HG02938 (cell line): ENCODE data around the gene SELENOM.

Experiments used
- ATAC-seq: cut with Tn5 transposase; IDR thresholded peaks from one replicate; pipeline ENCODE4 v1.9.1; 2021; ENCODE audit warnings: mild to moderate bottlenecking, moderate library complexity; ENCODE audit not compliant: unreplicated experiment

The SELENOM gene, protein sequence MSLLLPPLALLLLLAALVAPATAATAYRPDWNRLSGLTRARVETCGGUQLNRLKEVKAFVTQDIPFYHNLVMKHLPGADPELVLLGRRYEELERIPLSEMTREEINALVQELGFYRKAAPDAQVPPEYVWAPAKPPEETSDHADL

DNA sequence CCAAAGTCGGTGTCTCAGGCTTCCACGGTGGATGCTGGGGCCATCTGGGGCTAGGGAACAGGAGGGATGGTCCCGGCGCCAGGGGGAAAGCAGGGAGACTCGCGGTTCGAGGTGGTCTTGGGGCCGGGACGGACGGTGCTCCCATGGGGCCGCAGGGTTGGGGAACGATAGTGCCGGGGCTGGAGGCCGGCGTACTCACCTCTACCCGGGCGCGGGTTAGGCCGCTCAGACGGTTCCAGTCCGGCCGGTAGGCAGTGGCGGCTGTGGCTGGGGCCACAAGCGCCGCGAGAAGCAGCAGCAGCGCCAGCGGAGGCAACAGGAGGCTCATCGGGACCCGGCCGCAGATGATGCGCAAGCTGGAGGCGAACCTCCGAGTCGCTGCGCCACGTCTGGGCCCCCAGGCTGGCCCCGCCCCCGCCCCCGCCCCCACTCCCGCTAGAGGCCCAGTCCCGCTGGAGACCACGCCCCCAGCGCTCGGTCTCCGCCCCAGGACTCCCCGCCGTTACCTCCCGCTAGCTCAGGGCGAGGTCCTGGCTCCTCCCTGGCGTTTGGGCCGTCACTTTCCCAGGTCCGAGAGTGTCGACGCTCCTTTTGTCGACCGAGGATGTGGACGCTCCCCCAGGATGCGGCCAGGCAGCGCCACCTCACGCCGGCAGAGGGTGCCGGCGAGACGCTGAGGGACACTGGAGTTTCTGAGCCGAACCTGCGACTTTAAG is at the start of gene SELENOM:
Gene SELENOM (minus strand): TSS at position 391 of the 716 bp plus-strand sequence. CDS start 63 bp downstream, at position 328.
- peak; percentile 76 for ATAC-seq

DNA sequence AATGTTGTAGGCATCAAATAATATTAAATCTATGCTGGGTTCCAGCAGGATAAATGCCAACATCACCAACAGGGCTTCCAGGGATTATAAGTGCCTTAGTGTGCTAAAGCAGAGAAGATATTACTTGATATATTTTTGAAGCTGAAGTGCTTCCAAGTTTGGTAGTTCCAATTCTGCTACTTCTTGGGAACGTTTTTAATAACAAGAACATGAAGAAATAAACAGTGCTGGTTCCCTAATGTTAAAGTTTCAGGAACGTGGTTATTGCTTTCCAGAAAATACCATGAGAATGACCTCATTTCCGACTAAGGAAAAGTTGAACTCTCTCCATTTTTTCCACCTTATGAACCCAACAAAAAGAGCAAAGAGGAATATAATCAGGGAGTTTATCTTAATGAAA is 48.1 kb upstream of the SELENOM start:
- ATAC-seq, result no peak

DNA sequence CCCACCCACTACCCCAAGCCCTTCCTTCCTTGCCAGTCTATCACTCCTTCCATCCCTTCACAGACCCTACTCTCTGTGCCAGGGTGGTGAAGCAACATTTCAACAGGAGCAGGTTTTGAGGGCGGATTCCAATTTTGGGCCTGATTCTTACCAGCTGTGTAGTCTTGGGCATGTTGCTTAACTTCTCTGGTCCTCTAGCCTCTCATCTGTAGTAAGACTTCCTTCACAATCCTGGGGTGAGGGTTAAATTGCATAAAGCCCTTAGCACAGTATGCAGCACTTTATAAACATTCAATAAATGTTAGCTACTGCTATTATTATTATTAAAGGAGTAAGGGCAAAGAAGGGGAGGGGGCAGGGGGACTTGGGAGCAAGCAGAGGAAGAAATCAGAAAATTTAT is 47.6 kb upstream of the SELENOM start:
- ATAC-seq, result no peak

DNA sequence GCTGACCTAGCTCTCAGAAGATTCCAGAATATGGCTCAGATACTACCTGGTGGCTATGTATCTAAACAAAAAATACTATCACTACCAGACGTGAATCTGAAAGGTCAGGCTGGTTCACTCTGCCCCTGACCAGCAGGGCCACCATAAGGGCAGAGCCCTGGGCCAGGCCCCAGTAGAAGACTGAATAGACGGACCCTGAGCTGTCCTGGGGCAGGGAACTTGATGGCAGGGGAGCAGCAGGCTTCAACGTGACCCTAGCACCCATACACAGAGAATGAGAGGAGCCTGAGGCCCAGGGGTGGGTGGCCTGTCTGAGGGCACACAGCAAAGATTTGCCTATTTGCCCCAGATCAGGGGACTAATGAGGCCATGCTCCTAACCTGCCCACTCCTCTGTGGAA is 46.0 kb upstream of the SELENOM start:
- no peak for ATAC-seq

DNA sequence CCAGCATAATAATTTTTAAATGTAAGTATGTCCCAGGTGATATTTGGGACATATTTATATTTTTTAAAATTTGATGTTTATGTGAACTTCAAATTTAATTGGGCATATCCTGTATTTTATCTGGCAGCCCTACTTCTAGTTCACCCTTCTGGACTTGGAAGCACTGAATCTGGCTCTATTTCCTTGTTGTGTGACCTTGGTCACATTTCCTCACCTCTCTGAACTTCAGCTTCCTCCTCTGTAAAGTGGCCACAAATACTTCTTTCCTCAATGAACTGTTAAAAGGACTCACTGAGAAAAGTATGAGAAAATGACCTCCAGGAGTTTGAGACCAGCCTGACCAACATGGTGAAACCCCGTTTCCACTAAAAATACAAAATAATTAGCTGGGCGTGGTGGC is 44.5 kb upstream of the SELENOM start:
- ATAC-seq, result no peak

DNA sequence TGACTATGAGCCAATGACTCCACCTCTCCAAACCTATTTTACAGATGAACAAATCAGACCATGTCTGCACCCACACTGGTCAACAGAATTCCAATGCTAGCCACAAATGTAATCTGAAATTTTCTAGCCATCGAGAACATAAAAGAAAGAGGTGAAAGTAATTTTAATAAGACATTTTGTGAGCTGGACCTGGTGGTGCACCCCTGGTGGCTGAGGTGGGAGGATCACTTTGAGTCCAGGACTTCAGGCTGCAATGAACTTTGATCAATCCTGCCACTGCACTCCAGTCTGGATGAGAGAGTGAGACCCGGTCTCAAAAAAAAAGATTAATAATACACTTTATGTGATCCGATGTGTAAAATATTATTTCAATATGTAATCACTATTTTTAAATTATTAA is 43.2 kb upstream of the SELENOM start:
- ATAC-seq, result no peak

DNA sequence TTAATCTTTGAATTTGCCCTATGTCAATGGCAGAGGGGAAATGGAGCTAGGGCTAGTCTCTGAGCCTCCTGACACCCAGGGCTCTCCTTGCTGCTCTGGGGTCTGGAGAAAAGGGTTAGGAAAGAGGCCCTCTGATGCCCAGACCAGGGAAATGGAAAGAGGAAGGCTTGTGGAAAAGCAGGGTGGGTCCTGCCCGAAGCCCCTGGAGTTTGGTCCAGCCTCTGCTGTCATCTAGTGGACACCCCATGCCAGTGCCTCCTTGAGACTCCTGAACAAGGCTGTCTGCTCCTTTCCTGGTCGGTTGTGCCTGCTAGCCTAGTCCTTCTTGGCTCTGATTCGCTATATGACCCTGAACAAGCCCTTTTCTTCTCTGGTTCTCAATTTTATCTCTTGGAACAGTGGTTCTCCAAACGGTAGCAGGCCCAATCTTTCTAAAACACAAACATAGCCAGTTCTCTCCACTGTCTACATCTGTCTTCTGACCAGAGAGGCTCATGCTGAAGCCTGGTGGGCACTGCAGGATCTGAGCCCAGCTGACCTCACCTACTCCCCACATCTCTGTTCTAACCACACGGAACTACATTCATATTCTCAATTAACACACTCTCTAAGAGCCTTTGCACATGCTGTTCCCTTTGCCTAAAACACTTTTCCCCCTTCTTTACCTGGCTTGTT is 41.7 kb upstream of the SELENOM start:
- ATAC-seq, result no peak

DNA sequence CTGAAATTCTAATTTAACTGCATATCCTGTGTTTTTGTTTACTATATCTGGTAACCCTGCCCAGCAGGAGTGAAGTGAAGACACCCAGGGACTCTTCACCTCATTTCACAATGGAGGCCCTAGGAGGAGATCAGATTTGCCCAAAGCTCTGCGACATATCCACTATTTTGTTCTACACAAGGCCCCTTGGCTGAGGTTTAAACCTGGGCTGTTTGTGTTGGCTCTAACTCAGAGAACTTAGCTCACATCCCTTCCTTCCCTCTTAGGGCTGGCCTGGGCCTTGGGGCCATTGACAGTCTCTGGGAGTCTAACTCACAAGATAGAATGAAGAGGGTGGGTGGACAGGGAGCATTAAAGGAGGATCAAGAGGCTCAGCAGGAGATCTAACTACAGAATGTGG is 41.1 kb upstream of the SELENOM start:
- ATAC-seq, result no peak

DNA sequence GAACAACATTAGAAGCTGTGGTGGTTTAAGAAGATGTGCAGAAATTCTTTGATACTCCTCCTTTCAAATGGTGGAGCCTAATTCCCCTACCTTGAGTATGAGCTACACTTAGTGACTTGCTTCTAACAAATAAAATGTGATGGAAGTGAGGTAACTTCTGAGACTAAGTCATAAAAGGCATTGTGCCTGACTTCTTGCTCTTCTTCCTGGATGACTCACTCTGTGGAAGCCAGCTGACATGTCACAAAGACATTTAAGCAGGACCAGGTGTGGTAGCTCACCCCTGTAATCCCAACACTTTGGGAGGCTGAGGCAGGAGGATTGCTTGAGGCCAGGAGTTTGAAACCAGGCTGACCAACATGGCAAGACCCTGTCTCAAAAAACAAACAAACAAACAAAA is 36.9 kb upstream of the SELENOM start:
- ATAC-seq, result no peak

DNA sequence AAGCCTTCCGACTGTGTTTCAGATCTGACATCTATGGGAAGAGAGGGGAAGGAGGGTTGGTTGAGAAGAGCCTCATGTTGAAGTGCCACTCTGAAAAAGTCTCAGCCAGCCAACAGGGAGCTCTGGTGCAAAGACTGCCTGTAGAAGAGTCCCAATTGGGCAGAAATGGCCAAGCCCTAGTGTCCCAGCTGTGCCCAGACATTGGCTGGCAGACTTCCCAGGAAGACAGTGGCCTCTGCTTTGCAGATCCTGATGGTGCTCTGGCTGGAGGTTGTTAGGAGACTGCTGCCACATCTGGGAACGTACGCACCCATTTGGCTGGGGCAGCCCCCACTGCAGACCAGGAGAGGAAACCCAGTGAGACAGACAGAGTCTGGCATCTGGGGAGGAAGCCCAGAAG is 36.2 kb upstream of the SELENOM start:
- no peak for ATAC-seq

DNA sequence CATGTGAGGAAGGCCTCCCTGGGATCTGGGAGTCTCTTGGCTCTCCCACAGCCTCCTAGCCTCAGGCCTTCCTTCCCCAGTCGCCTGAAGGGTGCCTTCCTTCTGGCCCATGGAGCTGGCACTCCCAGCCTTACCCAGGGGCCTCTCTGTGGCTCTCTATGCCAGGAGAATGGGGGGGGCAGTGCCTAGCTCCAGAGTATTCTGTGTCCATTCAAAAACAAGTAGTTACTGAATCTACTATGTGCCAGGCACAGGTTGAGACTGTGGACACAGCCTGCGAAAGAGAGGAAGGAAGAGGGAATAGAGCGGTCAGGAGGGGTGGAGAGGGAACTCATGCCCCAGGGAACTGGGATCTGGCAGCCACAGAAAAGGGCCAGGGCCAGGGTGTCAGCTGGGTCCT is 35.7 kb upstream of the SELENOM start:
- no peak for ATAC-seq

DNA sequence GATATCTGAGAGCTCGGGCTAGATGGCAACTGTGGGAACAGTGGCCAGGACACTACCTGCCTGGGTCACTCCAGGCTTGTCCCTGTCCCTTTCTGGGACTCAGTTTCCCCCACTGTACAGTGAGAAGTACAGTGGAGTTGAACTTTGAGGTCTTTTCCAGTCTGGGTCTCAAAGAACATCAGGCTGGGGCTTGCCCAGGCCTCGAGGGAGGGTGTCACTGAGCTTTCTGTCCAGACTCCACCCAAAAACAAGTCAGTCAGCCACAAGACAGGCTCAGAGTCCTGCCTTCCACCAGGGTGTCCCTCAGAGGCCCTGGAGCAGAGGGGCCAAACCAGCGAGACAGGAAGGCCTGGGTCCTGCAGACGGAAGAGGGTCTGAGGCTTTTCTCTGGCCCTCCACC is 34.9 kb upstream of the SELENOM start:
- ATAC-seq, result no peak

DNA sequence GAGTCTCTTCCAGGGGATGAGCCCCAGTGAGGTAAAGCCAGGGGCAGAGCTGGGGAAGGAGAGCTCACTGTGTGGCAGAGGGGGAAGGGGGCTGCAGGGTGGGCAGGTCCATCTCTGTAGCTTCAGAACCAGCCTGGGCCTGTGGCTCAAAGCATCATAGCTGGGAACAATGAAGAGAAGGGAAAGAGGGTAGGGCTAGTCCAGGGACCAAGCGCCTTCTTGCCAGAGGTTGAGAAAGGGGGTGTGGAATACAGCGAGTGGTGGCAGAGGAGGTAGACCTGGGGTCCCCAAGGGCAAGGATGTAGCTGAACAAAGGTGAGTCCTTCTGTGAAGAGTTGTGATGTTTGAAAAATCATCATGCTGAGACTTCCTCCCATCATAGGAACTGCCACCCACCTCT is 34.2 kb upstream of the SELENOM start:
- ATAC-seq, result no peak

DNA sequence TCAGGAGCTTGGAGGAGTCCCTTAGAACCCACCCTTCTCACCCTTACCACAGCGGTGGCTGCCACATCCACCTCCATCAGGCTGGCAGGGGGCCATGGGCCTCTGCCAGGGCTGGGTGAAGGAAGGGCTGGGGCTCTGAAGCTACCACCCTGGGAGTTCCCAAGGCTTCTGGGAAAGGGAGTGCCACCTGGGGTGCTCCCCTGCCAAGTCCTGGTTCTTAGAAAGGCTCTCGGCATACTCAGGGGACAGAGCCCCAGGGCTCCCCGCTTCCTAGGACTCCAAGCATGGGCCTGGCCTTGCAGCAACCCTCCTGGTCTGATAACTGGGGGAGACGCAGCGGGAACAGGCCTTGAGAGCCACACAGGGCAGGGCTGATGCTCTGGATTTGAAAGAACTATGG is 33.4 kb upstream of the SELENOM start:
- ATAC-seq, result no peak

DNA sequence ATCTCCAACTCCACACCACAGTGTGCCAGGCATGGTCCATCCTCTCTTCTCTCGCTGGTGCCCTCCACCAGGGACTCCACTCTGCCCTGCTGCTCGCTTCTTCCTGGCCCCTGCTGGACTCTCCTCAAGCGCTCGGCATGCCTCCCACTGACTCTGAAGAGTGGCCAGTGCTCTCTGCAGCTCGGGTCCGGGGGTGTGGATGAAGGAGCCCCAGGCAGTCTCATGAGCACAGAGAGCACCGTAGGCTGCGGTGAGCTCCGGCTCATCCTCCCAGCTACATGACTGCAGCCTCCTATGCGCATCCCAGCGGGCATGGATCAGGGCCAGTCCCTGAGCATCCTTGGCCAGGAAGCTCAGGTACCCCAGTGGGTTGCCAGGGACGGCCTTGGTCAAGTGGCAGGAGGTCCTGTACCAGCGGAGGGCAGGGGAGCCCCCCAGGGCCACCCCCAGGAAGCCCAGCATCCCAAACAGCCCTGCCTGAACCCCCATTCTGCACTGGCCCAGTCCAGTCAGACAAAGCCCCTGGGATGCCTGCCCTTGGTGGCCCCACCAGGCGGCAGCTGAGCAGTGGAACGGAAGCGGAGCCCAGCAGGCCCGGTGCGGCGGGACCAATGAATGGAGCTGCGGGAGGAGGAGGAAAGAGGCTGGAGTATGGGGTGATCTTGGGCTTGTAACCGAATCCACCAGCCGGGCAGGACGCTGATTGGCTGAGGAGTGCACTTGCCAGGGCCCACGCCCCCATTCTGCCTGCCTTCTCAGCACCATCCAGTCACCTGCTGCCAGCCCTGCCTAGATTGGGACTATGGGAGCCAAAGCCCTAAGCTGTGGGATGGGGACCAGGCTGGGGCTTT is 32.7 kb upstream of the SELENOM start, which contains the start of gene PLA2G3:
Gene PLA2G3 (minus strand): TSS at position 643 of the 851 bp plus-strand sequence. CDS start 154 bp downstream, at position 489.
- ATAC-seq, result no peak

DNA sequence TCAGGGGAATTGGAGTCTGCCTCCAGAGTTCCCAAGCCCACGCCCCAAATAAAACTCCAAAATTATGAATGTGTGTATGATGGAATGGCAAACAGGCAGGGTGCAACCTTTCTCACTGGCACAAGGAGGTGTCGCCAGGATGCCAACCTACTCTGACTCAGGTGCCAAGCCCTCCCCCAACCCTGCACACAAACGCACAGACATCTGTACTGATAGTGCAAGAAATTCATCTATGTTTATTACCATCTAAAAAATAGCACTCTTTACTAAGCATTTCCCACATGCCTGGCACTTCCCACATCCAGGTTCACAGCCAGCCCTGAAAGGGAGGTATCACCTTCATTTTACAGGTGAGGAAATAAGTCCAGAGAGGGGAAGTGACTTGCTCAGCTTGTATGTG is 31.7 kb upstream of the SELENOM start:
- no peak for ATAC-seq

DNA sequence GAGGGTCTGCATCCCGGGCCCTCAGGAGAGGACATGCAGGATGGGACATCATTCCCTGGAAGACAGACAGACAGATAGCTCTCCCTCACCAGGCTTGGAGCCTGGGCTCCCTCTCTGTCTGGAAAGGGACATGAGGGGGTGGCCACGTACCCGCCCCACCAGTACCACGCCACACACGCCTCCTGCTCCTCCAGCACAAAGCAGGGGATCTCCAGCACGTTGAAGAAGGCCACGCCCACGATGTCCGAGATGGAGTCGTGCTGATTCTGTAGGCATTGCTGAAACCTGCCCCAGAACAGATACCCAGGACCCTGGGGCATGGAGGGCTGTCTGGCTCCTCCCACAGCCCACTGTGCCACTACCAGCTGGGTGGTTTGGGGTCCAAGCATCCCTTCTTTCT is 30.8 kb upstream of the SELENOM start:
- no peak for ATAC-seq

DNA sequence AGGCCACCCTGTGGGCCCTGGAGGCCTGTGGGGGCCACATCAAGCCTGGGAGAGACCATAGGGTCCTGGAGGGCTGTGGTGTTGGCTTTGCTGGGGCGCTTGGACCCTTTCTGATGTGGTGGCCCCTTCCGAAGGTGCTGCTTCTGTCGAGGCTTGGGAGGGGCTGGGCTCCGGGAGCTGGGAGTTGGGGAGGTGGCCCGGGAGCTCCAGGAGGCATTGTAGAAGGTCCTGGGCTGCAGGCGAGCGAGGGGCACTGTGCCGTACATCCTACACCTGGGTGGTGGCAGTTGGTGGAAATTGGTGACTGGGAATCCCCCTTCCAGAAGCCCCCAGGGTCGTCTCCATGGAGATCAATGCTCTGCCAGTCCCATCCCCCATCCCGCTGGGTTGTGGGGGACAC is 30.4 kb upstream of the SELENOM start:
- ATAC-seq, result no peak

DNA sequence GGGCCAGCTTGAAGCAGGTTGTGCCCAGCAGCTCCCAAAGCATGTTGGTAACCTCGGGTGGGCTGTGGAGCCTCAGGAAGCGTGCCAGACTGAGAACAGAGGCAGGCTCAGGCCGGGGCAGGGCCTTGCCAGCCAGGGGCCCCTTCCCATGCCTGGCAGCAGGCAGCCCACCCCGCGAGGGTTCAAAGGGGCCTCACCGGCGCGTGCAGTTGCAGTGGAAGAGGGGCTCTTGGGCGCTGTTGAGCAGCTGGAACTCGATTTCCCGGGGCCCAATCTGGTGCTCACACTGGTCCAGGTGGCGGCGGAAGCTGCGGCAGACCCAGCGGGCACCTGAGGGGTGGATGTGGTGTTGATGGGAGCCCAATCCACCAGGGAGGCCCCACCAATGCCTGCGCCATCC is 29.3 kb upstream of the SELENOM start:
- no peak for ATAC-seq

DNA sequence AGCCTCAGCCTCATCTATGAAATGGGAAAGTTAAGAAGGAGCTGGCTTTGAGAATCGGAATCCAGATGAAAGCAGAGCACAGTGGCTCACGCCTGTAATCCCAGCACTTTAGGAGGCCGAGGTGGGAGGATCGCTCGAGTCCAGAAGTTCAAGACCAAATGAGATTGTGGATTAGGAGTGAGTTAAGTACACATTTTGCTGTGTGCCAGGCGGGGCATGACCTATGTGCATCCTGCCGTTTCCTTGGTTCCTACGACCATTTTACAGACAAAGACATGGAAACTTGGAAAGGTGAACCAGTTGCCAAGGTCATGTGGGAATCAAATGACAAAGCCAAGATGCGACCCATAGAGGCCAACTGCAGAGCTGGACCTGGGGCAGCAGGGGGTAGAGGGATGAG is 28.8 kb upstream of the SELENOM start:
- no peak for ATAC-seq

DNA sequence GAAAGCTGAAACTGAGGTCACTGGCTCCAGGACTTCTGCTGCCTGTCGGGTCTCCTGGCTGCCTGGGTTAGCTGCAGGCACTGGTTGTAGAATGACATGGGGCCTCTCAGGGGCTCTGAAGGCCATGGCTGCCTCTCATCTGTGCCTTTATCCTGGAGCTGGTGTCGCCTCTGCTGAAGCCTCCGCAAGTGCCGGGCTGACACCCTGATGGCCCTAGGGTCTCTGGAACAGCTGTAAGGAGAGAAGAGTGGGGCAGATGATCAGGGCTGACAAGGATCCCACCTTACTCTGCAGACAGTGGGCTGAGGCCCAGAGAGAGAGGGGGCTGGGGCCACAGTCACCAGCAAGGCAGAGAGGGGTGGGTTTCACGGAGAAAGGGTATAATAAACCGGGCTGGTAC is 28.3 kb upstream of the SELENOM start:
- no peak for ATAC-seq
